WTC11 (cell line): ENCODE measurements around the gene STK32B. TPM values are rescaled to one million over a fixed set of nuclear protein-coding genes. Genes with fewer than 3 reads are reported as not detected.

Experiments used
- ATAC-seq: fragments of 200-7000 bp; cut with Tn5 transposase; 2 replicates; pipeline ENCODE4 v1.10.0; 2021; ENCODE audit warnings: mild to moderate bottlenecking, moderate library complexity
- CTCF ChIA-PET: fragments of 300-600 bp; sonication (Branson Sonifier 250); formaldehyde crosslinking; loops from one replicate; lab custom pipeline; 2021; ENCODE audit warnings: antibody characterized with exemption; lab: Charles Lee
- POLR2A ChIA-PET: fragments of 350-600 bp; sonication (Branson Sonifier 250); formaldehyde crosslinking; loops from one replicate; lab custom pipeline; 2021; ENCODE audit warnings: antibody characterized with exemption; lab: Charles Lee
- DNase-seq: peaks from one replicate; pipeline ENCODE4 v3.0.0; 2021; ENCODE audit warnings: low spot score
- H3K27ac Mint-ChIP-seq: 2 replicates; pipeline ENCODE4 v1.8.0; 2021; ENCODE audit warnings: mixed read lengths
- H3K27me3 Mint-ChIP-seq: 2 replicates; pipeline ENCODE4 v1.8.0; 2021; ENCODE audit warnings: low read depth, mild to moderate bottlenecking, moderate library complexity, mixed read lengths
- H3K36me3 Mint-ChIP-seq: 2 replicates; pipeline ENCODE4 v1.8.0; 2021; ENCODE audit warnings: mixed read lengths
- H3K4me1 Mint-ChIP-seq: 2 replicates; pipeline ENCODE4 v1.8.0; 2022; ENCODE audit warnings: mixed read lengths
- H3K4me3 Mint-ChIP-seq: 2 replicates; pipeline ENCODE4 v1.8.0; 2021; ENCODE audit warnings: mild to moderate bottlenecking, moderate library complexity, mixed read lengths
- H3K9me3 Mint-ChIP-seq: 2 replicates; pipeline ENCODE4 v1.8.0; 2021; ENCODE audit warnings: mixed read lengths
- NFYB ChIP-seq: sonication (generic); formaldehyde crosslinking; conservative IDR thresholded peaks from 2 replicates; pipeline ENCODE4 v1.8.0; 2022; ENCODE audit warnings: low read depth, missing genetic modification reagents
- TEAD4 ChIP-seq: sonication (generic); formaldehyde crosslinking; IDR thresholded peaks from 2 replicates; pipeline ENCODE4 v1.8.0; 2022; ENCODE audit warnings: mild to moderate bottlenecking, missing genetic modification reagents
- ZNF232 ChIP-seq: sonication (generic); formaldehyde crosslinking; IDR thresholded peaks from 2 replicates; pipeline ENCODE4 v1.8.0; 2022; ENCODE audit warnings: mild to moderate bottlenecking, missing genetic modification reagents
- total RNA-seq: library from RNA; stranded (reverse); gene quantifications from 3 replicates; pipeline ENCODE4 v1.2.3, GENCODE V29; 2021
- TF ChIP-seq, protein P1 (sequence below): sonication (generic); formaldehyde crosslinking; conservative IDR thresholded peaks from 2 replicates; pipeline ENCODE4 v1.8.1; 2022; ENCODE audit warnings: mild to moderate bottlenecking, missing genetic modification reagents
- TF ChIP-seq, protein P2 (sequence below): sonication (generic); formaldehyde crosslinking; IDR thresholded peaks from 2 replicates; pipeline ENCODE4 v1.8.1; 2023; ENCODE audit warnings: mild to moderate bottlenecking, moderate library complexity, missing genetic modification reagents
- TF ChIP-seq, protein P3 (sequence below): fragments of 250-450 bp; sonication (Bioruptor Pico); IDR thresholded peaks from 2 replicates; pipeline ENCODE4 v1.9.0; 2021; ENCODE audit warnings: mild to moderate bottlenecking, borderline replicate concordance
- TF ChIP-seq, protein P4 (sequence below): sonication (generic); formaldehyde crosslinking; IDR thresholded peaks from 2 replicates; pipeline ENCODE4 v1.8.1; 2023; ENCODE audit warnings: mild to moderate bottlenecking, missing genetic modification reagents
- TF ChIP-seq, protein P5 (sequence below): sonication (generic); formaldehyde crosslinking; IDR thresholded peaks from 2 replicates; pipeline ENCODE4 v1.8.0; 2023; ENCODE audit warnings: missing genetic modification reagents, mild to moderate bottlenecking, borderline replicate concordance
- TF ChIP-seq, protein P6 (sequence below): sonication (generic); formaldehyde crosslinking; IDR thresholded peaks from 2 replicates; pipeline ENCODE4 v1.8.1; 2023; ENCODE audit warnings: mild to moderate bottlenecking, missing genetic modification reagents
- TF ChIP-seq, protein P7 (sequence below): fragments of 250-450 bp; sonication (Bioruptor Pico); IDR thresholded peaks from 2 replicates; pipeline ENCODE4 v2.1.2; 2022; ENCODE audit warnings: mild to moderate bottlenecking, moderate library complexity

STK32B gene
- total RNA-seq, 1 experiment from 2014 or later: 1.9 TPM

DNA sequence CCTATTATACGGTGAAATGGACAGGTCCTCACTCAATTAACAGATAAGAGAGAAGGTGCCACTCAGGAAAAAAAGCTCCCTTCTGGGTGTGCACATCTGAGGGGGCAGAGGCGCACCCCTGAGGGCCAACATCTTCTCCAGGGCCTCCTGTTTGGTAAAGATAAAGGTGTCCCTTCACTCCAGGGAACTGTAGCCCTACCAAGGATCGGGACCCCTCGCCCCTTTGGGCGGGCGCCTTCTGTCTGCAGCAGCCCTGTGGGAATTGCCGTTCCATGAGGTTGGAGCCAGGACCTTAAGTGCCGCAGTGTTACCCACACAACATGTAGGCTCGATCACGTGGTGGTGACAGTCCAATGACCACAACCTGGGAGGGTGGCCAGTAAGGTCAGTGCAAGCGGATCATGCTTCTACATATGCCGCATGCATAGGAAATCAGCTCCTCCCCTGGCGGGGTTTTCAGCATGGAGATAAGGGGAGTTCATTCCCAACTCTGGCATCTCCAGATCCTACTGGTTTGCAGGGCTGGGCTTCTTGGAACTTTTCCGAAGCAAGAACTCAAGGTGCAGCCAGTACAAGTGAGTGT, 403.8 kb downstream of the STK32B start:
- Mint-ChIP-seq H3K27ac (no peak overlapping the region), H3K36me3 (no peaks in the 10 kb centered on the region), H3K4me3 (no peak overlapping the region), H3K4me1 (no peaks in the 10 kb centered on the region), H3K27me3 (no peaks in the 10 kb centered on the region), H3K9me3 (no peaks in the 10 kb centered on the region)
- ATAC-seq (no peak), DNase-seq (no peak)
- TF ChIP-seq, protein P1, sequence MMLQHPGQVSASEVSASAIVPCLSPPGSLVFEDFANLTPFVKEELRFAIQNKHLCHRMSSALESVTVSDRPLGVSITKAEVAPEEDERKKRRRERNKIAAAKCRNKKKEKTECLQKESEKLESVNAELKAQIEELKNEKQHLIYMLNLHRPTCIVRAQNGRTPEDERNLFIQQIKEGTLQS: no peak
- TF ChIP-seq NFYB (CRISPR knock-in tag): no peak
- no peak for TF ChIP-seq ZNF232 (CRISPR knock-in tag)
- TF ChIP-seq, protein P2, sequence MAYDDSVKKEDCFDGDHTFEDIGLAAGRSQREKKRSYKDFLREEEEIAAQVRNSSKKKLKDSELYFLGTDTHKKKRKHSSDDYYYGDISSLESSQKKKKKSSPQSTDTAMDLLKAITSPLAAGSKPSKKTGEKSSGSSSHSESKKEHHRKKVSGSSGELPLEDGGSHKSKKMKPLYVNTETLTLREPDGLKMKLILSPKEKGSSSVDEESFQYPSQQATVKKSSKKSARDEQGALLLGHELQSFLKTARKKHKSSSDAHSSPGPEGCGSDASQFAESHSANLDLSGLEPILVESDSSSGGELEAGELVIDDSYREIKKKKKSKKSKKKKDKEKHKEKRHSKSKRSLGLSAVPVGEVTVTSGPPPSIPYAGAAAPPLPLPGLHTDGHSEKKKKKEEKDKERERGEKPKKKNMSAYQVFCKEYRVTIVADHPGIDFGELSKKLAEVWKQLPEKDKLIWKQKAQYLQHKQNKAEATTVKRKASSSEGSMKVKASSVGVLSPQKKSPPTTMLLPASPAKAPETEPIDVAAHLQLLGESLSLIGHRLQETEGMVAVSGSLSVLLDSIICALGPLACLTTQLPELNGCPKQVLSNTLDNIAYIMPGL (CRISPR knock-in tag): no peak
- TF ChIP-seq, protein P3, sequence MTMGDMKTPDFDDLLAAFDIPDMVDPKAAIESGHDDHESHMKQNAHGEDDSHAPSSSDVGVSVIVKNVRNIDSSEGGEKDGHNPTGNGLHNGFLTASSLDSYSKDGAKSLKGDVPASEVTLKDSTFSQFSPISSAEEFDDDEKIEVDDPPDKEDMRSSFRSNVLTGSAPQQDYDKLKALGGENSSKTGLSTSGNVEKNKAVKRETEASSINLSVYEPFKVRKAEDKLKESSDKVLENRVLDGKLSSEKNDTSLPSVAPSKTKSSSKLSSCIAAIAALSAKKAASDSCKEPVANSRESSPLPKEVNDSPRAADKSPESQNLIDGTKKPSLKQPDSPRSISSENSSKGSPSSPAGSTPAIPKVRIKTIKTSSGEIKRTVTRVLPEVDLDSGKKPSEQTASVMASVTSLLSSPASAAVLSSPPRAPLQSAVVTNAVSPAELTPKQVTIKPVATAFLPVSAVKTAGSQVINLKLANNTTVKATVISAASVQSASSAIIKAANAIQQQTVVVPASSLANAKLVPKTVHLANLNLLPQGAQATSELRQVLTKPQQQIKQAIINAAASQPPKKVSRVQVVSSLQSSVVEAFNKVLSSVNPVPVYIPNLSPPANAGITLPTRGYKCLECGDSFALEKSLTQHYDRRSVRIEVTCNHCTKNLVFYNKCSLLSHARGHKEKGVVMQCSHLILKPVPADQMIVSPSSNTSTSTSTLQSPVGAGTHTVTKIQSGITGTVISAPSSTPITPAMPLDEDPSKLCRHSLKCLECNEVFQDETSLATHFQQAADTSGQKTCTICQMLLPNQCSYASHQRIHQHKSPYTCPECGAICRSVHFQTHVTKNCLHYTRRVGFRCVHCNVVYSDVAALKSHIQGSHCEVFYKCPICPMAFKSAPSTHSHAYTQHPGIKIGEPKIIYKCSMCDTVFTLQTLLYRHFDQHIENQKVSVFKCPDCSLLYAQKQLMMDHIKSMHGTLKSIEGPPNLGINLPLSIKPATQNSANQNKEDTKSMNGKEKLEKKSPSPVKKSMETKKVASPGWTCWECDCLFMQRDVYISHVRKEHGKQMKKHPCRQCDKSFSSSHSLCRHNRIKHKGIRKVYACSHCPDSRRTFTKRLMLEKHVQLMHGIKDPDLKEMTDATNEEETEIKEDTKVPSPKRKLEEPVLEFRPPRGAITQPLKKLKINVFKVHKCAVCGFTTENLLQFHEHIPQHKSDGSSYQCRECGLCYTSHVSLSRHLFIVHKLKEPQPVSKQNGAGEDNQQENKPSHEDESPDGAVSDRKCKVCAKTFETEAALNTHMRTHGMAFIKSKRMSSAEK (CRISPR knock-in tag): no peak
- TF ChIP-seq, protein P4, sequence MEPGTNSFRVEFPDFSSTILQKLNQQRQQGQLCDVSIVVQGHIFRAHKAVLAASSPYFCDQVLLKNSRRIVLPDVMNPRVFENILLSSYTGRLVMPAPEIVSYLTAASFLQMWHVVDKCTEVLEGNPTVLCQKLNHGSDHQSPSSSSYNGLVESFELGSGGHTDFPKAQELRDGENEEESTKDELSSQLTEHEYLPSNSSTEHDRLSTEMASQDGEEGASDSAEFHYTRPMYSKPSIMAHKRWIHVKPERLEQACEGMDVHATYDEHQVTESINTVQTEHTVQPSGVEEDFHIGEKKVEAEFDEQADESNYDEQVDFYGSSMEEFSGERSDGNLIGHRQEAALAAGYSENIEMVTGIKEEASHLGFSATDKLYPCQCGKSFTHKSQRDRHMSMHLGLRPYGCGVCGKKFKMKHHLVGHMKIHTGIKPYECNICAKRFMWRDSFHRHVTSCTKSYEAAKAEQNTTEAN (CRISPR knock-in tag): no peak
- TF ChIP-seq, protein P5, sequence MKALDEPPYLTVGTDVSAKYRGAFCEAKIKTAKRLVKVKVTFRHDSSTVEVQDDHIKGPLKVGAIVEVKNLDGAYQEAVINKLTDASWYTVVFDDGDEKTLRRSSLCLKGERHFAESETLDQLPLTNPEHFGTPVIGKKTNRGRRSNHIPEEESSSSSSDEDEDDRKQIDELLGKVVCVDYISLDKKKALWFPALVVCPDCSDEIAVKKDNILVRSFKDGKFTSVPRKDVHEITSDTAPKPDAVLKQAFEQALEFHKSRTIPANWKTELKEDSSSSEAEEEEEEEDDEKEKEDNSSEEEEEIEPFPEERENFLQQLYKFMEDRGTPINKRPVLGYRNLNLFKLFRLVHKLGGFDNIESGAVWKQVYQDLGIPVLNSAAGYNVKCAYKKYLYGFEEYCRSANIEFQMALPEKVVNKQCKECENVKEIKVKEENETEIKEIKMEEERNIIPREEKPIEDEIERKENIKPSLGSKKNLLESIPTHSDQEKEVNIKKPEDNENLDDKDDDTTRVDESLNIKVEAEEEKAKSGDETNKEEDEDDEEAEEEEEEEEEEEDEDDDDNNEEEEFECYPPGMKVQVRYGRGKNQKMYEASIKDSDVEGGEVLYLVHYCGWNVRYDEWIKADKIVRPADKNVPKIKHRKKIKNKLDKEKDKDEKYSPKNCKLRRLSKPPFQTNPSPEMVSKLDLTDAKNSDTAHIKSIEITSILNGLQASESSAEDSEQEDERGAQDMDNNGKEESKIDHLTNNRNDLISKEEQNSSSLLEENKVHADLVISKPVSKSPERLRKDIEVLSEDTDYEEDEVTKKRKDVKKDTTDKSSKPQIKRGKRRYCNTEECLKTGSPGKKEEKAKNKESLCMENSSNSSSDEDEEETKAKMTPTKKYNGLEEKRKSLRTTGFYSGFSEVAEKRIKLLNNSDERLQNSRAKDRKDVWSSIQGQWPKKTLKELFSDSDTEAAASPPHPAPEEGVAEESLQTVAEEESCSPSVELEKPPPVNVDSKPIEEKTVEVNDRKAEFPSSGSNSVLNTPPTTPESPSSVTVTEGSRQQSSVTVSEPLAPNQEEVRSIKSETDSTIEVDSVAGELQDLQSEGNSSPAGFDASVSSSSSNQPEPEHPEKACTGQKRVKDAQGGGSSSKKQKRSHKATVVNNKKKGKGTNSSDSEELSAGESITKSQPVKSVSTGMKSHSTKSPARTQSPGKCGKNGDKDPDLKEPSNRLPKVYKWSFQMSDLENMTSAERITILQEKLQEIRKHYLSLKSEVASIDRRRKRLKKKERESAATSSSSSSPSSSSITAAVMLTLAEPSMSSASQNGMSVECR (CRISPR knock-in tag): no peak
- TF ChIP-seq, protein P6, sequence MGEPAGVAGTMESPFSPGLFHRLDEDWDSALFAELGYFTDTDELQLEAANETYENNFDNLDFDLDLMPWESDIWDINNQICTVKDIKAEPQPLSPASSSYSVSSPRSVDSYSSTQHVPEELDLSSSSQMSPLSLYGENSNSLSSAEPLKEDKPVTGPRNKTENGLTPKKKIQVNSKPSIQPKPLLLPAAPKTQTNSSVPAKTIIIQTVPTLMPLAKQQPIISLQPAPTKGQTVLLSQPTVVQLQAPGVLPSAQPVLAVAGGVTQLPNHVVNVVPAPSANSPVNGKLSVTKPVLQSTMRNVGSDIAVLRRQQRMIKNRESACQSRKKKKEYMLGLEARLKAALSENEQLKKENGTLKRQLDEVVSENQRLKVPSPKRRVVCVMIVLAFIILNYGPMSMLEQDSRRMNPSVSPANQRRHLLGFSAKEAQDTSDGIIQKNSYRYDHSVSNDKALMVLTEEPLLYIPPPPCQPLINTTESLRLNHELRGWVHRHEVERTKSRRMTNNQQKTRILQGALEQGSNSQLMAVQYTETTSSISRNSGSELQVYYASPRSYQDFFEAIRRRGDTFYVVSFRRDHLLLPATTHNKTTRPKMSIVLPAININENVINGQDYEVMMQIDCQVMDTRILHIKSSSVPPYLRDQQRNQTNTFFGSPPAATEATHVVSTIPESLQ: no peak
- TF ChIP-seq TEAD4 (CRISPR knock-in tag): no peak
- TF ChIP-seq, protein P7, sequence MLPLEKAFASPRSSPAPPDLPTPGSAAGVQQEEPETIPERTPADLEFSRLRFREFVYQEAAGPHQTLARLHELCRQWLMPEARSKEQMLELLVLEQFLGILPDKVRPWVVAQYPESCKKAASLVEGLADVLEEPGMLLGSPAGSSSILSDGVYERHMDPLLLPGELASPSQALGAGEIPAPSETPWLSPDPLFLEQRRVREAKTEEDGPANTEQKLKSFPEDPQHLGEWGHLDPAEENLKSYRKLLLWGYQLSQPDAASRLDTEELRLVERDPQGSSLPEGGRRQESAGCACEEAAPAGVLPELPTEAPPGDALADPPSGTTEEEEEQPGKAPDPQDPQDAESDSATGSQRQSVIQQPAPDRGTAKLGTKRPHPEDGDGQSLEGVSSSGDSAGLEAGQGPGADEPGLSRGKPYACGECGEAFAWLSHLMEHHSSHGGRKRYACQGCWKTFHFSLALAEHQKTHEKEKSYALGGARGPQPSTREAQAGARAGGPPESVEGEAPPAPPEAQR (CRISPR knock-in tag): no peak
- ChIA-PET CTCF (interaction anchor here (0.6 kb wide), 1 partner anchor 45 kb away, joined by 3 read pairs; no protein-coding TSS in a partner anchor), POLR2A (no interaction called here)
